DMS153 treated with DMSO at 0.1 percent for 48 hours (cell line): ENCODE data around the gene PDE4B.
A peak's percentile ranks its signal among the peaks of the same experiment; 100 is the strongest.

Source experiments
- DNase-seq: peaks from one replicate; lab custom pipeline; 2025; ENCODE audit not compliant: unreplicated experiment; lab: John Stamatoyannopoulos, UW

PDE4B gene

DNA sequence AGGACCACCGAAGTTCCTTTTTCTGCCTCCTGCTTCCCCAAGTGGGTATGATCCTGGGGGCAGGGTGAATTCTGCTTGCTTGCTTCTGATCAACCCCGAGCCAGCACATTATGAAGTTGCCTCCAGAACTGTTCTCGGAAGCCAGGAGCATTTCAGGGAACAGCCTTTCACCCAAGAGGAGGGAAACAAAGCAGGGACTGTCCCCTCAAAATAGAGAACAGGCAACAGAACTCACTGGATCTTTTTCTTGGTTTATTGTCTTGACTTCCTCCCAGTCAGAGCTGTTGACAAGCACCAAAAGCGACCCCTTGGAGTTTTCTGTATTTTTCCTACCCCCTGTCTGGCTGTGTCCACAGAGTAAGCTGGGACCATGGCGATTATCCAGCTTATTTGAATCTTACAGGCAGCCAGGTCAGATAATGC, 482.9 kb downstream of the PDE4B start:
- no peak for DNase-seq

DNA sequence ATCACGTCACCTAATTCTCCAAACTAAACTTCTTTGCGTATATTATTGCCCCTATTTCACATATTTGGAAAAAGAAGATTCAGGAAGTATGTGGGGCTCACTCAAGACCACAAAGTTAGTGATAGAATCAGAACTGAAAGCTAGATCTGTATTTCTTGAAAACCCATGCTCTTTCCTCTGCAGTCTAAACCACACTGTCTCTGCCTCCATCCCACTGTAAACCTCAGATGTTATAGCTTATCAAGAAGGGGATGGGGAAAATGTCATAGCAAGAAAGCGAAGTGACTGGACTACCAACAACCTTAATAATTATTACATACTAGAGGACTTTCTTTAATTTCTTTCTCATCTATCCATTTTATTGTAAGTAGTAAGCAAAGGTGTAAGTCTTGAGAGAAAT, 483.5 kb downstream of the PDE4B start:
- DNase-seq, result no peak

DNA sequence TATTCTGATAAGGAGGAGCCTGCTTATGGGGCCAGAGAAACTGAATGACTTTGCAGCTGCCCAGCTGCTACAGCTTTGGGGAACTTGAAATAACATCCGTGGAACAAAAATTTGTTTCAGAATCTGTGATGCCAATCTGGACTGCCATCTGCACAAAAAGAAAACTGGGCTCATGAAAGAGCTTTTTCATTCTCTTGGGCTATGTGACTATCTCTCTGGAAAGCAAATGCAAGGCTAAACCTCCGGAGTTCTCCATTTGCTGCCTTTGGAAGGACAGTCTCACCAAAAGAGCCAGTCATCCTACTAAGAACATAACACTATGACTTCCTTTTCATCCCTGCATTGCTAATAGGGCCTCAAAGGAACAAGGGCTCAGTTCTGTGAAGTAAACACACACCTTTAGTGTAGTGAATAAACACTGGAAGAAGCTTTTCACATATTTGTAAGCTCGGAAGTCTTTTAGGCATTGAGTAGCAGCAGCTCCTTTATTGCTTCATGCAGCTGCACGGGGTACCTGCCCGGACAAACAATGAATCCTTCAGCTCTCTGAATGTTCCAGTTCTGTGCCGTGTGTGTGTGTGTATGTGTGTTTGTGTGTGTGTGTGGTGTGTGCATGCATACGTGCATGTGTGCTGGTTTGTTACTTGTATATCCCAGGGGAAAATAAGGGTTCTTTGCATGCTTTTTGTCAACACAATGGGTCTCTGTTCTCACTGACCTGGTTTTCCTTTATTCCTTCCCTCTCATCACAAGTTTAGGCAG, 485.7 kb downstream of the PDE4B start:
- no peak for DNase-seq

DNA sequence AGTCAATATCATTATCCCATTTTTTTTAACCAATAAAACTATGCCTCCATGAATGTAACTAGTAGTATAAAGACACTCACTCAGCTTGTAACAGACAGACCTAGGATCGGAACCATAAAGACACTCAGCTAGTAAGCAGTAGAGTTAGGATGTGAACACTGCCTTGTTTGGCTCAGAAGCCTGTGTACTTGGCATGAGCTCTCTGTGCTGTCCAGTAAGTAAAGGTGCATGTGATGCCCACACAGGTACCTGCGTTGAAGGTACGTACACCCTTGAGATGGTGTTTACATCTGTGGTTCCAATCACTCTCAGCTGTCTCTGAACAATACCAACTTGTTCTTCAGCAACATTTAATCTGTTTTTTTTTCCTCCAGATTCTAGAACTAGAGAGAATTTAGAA, 489.1 kb downstream of the PDE4B start:
- no peak for DNase-seq

DNA sequence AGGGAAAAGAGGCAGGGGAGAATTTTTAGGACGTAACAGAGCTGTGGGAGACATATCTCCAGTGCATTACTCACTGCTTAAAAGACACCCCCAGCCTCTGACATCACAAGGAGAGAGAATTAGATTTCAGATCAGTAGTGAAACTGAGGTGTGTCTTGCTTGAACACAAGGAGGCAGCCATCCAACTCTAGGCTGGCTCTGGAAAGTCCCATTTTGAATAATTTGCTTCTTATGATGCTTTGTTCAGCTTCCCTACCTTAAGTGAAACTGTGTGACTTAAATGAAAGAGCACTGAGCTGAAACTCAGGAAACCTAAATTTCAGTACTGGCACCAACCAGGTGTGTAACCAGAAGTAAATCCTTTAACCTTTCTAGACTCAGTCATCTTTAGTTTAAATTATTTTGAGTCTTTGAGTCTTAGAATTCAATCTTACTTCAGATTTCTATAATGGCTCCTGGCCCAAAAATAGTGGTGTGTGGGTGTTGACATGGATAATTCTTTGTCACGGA, 489.7 kb downstream of the PDE4B start:
- no peak for DNase-seq

DNA sequence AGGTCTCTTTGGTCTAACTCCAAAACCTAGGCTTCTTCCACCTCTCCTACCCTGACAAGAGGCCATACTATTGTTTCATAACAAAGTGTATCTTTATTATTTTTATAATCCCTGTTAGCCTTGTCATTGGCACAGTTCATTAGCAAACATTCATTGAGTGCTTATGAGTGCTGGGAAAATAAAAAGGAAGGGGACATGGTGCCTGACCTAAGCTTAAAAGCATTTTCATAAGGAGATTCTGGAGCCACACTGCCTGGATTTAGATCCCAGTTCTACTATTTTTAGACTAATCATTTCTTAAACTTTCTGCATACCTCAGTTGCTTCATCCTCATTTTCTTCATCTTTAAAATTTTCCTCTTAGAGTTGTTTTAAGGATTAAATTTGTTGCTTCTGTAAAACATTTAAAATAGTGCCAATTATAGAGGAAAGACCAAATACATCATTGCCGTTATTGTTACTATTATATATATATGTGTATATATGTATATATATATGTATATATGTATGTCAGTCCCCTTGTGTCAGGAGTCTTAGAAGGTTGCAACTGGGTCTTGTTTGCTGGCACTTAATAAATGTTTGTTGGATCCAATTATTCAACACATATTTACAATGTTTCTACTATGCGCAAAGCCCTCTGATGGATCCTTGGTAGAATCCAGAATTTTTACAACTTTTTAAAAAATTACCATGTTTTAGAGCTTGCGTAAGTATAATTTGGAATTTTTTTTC, 490.4 kb downstream of the PDE4B start:
- DNase-seq, result peak; percentile 27

DNA sequence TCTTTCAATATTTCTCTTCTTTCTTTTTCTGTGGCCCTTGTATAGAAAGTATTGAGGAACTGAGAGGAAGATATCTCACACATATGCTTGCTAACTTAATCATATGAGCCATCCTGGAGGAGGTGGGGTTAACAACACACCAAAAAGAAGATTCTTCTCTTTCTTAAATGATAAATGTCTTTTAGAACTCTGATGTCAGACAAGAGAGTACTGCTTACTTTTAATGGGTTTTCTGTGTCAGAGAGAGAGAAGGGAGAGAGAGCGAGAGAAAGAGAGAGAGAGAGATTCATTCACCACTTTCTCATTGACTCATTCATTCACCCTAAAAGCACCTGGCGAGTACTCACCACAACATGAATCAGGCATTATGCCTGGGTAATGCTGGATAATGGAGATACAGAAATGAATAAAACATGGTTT, 490.9 kb downstream of the PDE4B start:
- no peak for DNase-seq

DNA sequence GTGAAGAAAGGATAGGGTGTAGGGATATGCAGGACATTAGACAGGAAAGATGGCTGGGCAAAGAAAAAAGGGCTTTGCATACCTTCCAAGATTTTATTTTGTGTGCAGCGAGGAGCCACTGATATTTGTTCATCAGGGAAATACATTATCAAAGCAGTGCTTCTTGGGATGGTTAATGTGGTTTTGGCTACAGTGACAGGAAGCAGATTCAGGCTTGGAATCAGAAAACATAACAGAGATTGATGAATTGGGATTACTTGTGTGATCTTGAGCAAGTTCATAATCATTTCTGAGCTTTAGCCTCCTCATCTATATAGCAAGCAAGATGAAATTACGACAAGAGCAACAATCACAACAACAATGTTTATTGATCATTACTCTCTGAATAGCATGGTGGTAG, 492.1 kb downstream of the PDE4B start:
- no peak for DNase-seq

DNA sequence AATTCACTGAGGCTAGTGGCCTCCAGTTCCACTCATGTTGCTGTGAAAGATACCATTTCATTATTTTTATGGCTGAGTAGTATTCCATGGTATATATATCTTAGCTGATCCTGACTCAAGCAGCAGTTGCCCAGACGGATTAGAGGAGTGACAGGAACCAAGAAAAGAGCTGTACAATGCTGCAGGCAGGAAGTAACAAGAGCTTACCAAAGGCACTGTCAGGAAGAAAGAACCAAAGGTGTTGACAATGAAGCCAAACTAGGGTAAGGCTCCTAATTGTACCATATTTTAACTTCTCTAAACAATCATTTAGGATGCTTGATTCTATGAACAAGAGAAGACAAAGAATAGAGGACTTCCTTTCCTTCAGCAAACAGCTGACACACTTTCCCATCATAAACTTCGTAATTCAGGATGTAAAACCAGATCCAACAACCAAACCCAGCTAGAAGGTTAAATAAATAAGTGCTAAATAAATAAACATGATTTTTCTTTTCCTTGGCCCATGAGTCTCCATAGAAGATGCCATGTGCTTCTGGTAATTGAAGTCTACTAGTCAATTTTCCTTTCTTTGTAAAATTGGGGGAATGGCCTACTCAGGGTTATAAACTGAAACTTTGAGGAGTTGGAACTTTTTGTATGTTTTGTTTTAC, 493.0 kb downstream of the PDE4B start:
- no peak for DNase-seq

DNA sequence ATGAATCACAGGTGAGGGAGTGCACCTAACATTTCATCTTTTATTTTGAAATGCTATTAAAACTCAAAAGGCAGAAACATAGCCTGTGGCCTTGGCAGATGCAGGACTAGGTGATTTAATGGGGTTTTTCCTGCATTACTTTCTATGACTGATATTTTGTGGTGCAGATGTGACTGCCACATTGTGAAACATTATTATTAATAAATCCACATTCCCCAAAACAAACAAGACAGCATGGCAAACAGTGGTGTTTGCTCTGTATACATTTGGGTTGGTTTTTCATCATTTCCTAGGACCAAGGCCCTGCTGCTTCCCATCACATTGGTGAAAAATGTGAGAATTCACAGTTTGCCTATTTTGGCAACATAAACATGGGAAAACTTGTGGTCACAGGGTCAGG, 493.6 kb downstream of the PDE4B start:
- no peak for DNase-seq

DNA sequence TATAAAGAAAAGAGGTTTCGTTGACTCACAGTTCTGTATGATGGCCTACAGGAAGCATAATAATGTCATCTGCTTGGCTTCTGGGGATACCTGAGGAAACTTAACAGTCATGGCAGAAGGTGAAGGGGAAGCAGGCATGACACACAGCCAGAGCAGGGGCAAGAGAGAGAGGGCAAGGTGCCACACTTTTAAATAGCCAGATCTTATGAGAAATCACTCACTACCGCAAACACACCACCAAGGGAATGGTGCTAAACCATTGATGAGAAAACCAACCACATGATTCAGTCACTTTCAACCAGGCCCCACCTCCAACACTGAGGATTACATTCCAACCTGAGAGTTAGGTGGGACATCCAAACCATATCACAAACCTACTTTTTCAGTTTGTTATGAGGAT, 495.4 kb downstream of the PDE4B start:
- no peak for DNase-seq

DNA sequence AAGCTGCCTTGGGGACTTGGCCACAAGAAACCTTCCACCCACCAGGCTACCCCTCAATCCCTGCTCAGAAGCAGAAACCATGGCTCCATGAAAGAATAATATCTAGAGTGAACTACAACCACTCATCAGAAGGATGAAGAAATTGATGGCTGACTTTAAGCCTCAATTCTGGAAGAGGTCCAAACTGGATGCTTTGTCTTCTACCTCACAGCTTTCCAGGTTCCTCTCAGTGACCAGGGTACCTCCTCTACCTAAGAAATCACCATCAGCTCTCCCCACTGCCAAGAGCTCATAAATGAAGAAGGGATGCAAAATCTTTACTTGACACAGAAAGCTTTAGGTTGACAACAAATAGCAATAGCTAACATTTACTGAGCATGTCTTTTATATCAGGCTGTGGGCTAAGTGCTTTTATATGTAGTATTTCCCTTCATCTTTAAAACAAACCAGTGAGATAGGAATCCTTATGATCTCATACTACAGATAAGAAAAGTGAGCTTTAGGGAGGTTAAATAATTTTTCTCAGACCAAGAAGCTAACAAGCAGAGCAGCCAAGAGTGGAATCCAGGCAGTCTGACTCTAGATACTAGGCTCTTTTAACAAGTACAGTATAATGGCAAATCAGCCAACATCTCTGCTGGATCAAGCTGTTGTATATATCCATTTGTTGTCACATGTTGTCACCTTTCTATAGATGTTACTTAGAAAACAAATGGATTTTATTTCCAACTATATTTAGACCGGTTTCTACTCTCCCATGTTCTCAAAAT, 498.3 kb downstream of the PDE4B start:
- no peak for DNase-seq

DNA sequence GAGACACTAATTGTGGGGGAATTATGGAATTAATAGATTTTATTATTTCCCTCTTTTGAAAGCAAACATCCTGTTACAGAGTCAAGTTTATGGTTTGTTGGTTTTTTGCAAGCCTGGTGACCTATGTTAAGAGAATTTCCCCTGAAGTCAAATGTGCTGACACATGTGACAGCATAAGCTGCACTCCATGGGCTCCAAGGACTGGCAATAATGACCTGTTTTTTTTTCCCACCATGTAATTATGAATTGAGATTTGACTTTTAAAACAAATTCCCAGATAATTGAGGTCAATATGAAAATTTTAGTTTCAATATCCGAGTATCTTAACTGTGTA, 498.8 kb downstream of the PDE4B start:
- no peak for DNase-seq

DNA sequence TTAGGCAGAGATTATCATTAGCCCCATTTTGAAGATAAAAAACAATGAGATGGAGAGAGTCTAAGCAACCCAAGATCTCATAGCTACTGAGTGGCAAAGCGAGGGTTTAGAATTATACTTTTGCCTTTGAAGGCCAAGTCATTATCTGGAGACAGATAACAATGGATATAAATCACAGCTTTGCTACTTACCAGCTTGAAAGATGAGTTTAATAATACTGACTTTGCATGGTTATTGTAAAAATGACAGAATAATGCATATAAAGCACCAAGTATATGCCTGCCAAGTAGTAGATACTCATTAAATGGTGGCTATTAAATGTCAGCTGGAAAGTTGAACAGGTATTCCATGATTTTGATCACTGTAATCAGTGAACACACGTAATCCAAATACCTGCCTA, 499.6 kb downstream of the PDE4B start:
- no peak for DNase-seq

DNA sequence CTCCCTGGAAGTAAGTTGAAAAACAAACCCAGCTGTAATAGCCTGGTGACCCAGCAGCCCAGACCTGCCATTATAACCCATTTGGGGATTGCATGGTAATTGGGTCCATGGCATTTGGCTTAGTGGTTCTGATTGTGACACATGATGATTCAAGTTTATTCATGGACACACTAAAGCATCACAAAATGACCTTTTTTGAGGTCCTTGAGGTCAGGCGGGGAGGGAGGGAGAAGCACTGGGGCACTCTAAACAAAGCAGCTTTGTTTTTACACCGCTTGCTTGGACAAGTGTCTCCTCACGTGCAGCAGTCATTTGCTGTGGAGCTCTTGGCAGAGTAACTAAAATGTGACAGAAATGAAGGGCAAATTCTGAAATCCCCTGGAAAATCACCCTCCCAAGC, 500.2 kb downstream of the PDE4B start:
- no peak for DNase-seq

DNA sequence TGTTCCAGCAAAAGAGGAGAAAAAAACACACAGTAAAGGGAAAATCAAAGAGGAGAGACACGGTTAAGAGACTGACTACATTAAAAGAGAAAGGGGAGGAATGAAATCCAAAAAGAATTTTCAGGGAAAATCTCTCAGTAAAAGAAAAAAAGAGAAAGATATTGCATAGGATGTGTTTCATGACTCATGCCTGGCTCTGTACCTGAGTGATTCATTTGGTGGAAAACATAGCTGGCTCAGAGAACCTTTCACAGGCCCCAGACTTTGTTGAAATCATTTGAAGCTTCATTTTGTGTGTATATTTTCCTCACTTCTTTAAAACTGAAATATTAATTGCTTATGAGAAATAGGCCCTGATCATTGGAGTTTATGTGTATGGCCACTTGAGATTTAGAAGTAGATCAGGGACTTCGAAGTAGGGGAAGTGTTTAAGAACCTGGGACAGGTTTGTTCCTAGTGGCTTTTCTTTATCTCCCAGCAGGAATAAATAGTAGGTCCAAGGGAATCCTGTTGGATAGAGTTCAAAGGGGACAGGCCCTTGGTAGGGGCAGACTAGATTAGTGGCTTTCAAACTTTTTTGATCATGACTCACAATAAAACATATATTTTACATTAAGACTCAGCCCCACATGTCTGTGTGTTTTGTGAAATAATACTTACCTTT, 502.1 kb downstream of the PDE4B start:
- DNase-seq, result no peak

DNA sequence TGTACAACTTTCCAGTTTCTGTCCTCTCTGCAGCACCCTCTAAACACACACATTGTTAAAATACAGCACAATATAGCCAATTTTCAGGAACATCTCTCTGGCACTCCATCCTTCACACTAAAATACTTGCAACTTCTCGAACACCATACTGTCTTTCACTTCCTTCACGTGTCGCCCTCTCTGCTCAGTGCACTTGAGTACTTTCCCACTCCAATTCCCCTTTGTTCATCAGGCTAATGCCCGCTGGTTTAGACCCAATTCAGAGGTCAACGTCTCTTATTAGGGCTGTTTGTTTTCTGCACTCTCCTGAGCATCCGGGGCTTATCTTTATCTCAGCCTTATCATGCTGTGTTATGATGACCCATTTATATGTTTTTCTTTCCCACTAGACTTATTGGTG, 503.1 kb downstream of the PDE4B start:
- DNase-seq, result no peak

DNA sequence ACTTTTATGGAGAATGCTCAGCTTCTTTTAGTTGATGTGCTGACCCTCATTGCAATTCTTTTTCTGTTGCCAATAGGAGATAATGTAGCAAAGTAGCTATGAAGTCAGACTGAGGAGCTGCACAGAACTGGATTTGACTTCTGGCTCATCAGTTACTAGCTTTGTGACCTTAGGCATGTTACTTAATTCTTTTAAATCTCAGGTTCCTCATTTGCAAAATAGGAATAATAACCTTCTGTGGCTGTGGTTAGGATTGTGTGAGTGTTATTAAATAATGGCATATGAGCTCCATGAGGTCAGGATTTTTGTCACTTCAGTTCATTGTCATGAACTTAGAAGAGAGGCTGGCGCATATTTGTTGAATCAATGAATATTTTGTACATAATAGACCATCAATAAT, 503.7 kb downstream of the PDE4B start:
- no peak for DNase-seq

DNA sequence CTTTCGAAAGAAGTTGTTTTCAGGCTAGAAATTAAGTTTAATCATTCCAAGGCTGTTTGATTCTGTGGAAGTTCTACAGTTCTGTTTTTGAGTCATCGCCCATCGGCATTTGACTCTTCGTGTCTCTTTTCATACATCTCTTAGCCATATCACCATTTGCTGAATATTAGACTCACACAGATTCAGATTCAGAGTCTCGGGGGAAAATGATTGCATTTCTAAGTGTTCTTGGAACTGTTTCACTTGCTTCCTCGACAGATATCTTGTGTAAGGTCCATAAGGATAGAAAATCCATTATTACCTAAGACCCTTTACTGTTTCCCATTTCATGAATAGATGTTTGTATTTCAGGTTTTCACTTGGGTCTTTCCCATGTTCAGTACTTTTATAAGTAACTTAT, 504.3 kb downstream of the PDE4B start:
- DNase-seq, result no peak

DNA sequence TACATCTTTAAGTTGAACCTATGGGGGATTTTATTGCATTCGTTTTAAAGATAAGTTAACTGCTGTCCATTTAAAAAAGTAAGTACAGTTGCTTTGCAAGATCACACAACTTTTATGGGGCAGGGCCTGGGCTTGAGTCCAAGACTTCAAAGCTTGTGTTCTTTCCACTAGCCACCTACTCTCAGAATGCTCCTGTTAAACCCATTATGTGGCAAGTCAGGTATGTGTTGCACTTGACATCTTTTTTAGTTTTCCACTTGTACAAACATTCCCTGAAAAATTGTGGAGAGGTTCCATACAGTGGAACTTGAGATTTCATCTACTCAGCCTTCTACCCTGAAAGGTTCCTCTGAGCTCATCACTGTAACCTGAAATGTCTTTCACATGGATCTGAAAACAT, 505.8 kb downstream of the PDE4B start:
- DNase-seq, result no peak
